GM18909 (cell line): ENCODE data around the gene ZNF280D.
"Not testable (repeated sequence)": the region's sequence is repeated elsewhere in the genome, so short reads cannot be mapped to it uniquely, and the experiment has no call there.

ENCODE experiments used
- ATAC-seq: cut with Tn5 transposase; IDR thresholded peaks from one replicate; pipeline ENCODE4 v1.9.1; 2021; ENCODE audit warnings: mild to moderate bottlenecking; ENCODE audit not compliant: unreplicated experiment, poor library complexity

ZNF280D gene

GRCh38 chr15:56733136-56734012 lies at the start of gene ZNF280D:
TSS of gene ZNF280D (minus strand) at chr15:56733509. CDS start at chr15:56707109, 26,400 bp downstream.
- ATAC-seq = peak; percentile 79

GRCh38 chr15:56782306-56782705 lies 49.0 kb upstream of the ZNF280D start:
- ATAC-seq = no peak

- no peak for ATAC-seq
Measured at GRCh38 chr15:56781666-56782065, 48.4 kb upstream of the ZNF280D start.

- ATAC-seq = not testable (repeated sequence)
Measured at GRCh38 chr15:56780102-56780725, 46.9 kb upstream of the ZNF280D start.

- not testable (repeated sequence) for ATAC-seq
Measured at GRCh38 chr15:56779449-56779848, 46.1 kb upstream of the ZNF280D start.

- ATAC-seq = no peak
Measured at GRCh38 chr15:56778761-56779160, 45.5 kb upstream of the ZNF280D start.

- ATAC-seq = no peak
Measured at GRCh38 chr15:56776839-56777238, 43.5 kb upstream of the ZNF280D start.

- ATAC-seq = no peak
Measured at GRCh38 chr15:56775641-56776040, 42.3 kb upstream of the ZNF280D start.

- ATAC-seq = no peak
Measured at GRCh38 chr15:56774356-56774755, 41.0 kb upstream of the ZNF280D start.

- ATAC-seq = no peak
Measured at GRCh38 chr15:56772868-56773639, 39.7 kb upstream of the ZNF280D start.

- ATAC-seq = no peak
Measured at GRCh38 chr15:56770173-56770572, 36.9 kb upstream of the ZNF280D start.

GRCh38 chr15:56767315-56767714 lies 34.0 kb upstream of the ZNF280D start:
- no peak for ATAC-seq

GRCh38 chr15:56765251-56765650 lies 31.9 kb upstream of the ZNF280D start:
- no peak for ATAC-seq

GRCh38 chr15:56763141-56763895 lies 30.0 kb upstream of the ZNF280D start:
- no peak for ATAC-seq

GRCh38 chr15:56760186-56760585 lies 26.9 kb upstream of the ZNF280D start:
- ATAC-seq = no peak

GRCh38 chr15:56759450-56759845 lies 26.1 kb upstream of the ZNF280D start:
- no peak for ATAC-seq

- ATAC-seq = no peak
Measured at GRCh38 chr15:56758770-56759449, 25.6 kb upstream of the ZNF280D start.

GRCh38 chr15:56757875-56758274 lies 24.6 kb upstream of the ZNF280D start:
- ATAC-seq = no peak

GRCh38 chr15:56754772-56755370 lies 21.6 kb upstream of the ZNF280D start:
- ATAC-seq = no peak
